SU-DHL-6 (cell line): ENCODE measurements around the gene SHISAL2A.

Experiments
- H2AFZ ChIP-seq: fragments of 200-600 bp; sonication (generic); 2 replicates; pipeline ENCODE4 v1.6.1; 2014; ENCODE audit warnings: low read depth, mild to moderate bottlenecking, moderate library complexity, mixed read lengths, antibody characterized with exemption, low read length; ENCODE audit not compliant: severe bottlenecking
- H3F3A ChIP-seq: fragments of 200-600 bp; shearing (Covaris generic); 2 replicates; pipeline ENCODE4 v1.6.0; 2016; ENCODE audit warnings: antibody characterized with exemption, mild to moderate bottlenecking; ENCODE audit not compliant: insufficient read depth
- H3K27ac ChIP-seq: fragments of 200-600 bp; sonication (generic); 2 replicates; pipeline ENCODE4 v1.5.1; 2016; ENCODE audit warnings: low read depth, mild to moderate bottlenecking, low read length, moderate library complexity, mixed read lengths
- H3K27me3 ChIP-seq: fragments of 200-600 bp; sonication (generic), shearing (Covaris generic); 2 replicates; pipeline ENCODE4 v1.6.0; 2014; ENCODE audit warnings: mild to moderate bottlenecking, low read length
- H3K36me3 ChIP-seq: fragments of 200-600 bp; sonication (generic); 2 replicates; pipeline ENCODE4 v1.6.1; 2014; ENCODE audit warnings: mild to moderate bottlenecking, low read length, mixed read lengths
- H3K4me2 ChIP-seq: fragments of 300-600, 200-600 bp; shearing (Covaris generic), sonication (generic); 2 replicates; pipeline ENCODE4 v1.6.0; 2014; ENCODE audit warnings: low read length, low read depth, mild to moderate bottlenecking; ENCODE audit not compliant: poor library complexity, severe bottlenecking
- H3K4me3 ChIP-seq: fragments of 200-600 bp; sonication (generic); 2 replicates; pipeline ENCODE4 v1.5.1; 2014; ENCODE audit warnings: antibody characterized with exemption, low read length, mild to moderate bottlenecking, mixed read lengths; ENCODE audit not compliant: insufficient read depth, poor library complexity, severe bottlenecking
- H3K79me2 ChIP-seq: fragments of 200-600 bp; sonication (generic); 2 replicates; pipeline ENCODE4 v1.6.1; 2014; ENCODE audit warnings: mild to moderate bottlenecking, low read length, moderate library complexity; ENCODE audit not compliant: insufficient read depth
- H3K9ac ChIP-seq: fragments of 200-600 bp; sonication (generic); 2 replicates; pipeline ENCODE4 v1.7.0; 2014; ENCODE audit warnings: mild to moderate bottlenecking, low read length
- H3K9me2 ChIP-seq: fragments of 200-600 bp; sonication (generic); replicated peaks from 2 replicates; pipeline ENCODE4 v1.6.1; 2014; ENCODE audit warnings: low read length; ENCODE audit not compliant: insufficient read depth
- H3K9me3 ChIP-seq: fragments of 200-600 bp; sonication (generic); 2 replicates; pipeline ENCODE4 v1.6.1; 2014; ENCODE audit warnings: low read length, mixed read lengths; ENCODE audit not compliant: insufficient read depth
- H4K20me1 ChIP-seq: fragments of 200-600 bp; sonication (generic); 2 replicates; pipeline ENCODE4 v1.6.1; 2014; ENCODE audit warnings: low read depth, mild to moderate bottlenecking, antibody characterized with exemption, low read length, moderate library complexity, mixed read lengths
- EZH2phosphoT487 ChIP-seq: fragments of 200-600 bp; sonication (generic), shearing (Covaris generic); conservative IDR thresholded peaks from 2 replicates; pipeline ENCODE4 v1.6.1; 2018; ENCODE audit warnings: mild to moderate bottlenecking, antibody characterized with exemption, low read length, moderate library complexity, mixed read lengths
- TF ChIP-seq, protein P1 (sequence below): fragments of 200-600 bp; sonication (generic); IDR thresholded peaks from one replicate; pipeline ENCODE4 v1.5.1; 2017; ENCODE audit warnings: antibody characterized with exemption, mild to moderate bottlenecking, low read length, moderate library complexity; ENCODE audit not compliant: insufficient read depth, poor library complexity, severe bottlenecking

SHISAL2A gene

DNA sequence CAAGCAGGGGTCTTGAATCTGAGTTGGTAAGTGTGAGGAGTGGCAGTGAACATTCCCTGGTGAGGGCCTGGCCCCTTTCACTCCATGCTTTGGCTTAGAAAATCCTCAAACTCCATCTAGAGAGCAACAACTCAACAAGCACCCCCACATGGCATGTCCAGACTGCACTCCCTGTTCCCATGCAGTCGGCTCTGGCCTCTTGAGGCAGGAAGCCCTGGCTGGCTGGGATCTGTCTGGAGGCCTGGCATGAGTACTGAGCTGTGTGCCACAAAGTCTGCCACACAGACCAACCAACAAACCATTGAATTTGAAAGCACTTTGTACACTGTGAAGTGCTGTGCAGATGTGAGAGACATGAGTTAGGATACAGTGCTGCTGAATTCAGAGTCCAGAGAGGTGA is 40.0 kb downstream of the SHISAL2A start:
- Histone ChIP-seq H3K9ac (no peak overlapping the region), H3F3A (no peaks in the 10 kb centered on the region), H3K36me3 (peaks cover 7% of the 10 kb centered on the region; the same call in 1 of the 2 replicates), H3K79me2 (no peaks in the 10 kb centered on the region), H4K20me1 (no peaks in the 10 kb centered on the region), H3K27me3 (no peaks in the 10 kb centered on the region), H3K9me3 (no peaks in the 10 kb centered on the region), H2AFZ (no peak overlapping the region), H3K9me2 (no peaks in the 10 kb centered on the region), H3K27ac (no peak overlapping the region), H3K4me2 (no peak overlapping the region), H3K4me3 (no peak overlapping the region)
- TF ChIP-seq, protein P1, sequence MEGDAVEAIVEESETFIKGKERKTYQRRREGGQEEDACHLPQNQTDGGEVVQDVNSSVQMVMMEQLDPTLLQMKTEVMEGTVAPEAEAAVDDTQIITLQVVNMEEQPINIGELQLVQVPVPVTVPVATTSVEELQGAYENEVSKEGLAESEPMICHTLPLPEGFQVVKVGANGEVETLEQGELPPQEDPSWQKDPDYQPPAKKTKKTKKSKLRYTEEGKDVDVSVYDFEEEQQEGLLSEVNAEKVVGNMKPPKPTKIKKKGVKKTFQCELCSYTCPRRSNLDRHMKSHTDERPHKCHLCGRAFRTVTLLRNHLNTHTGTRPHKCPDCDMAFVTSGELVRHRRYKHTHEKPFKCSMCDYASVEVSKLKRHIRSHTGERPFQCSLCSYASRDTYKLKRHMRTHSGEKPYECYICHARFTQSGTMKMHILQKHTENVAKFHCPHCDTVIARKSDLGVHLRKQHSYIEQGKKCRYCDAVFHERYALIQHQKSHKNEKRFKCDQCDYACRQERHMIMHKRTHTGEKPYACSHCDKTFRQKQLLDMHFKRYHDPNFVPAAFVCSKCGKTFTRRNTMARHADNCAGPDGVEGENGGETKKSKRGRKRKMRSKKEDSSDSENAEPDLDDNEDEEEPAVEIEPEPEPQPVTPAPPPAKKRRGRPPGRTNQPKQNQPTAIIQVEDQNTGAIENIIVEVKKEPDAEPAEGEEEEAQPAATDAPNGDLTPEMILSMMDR, result no peak
- no peak for TF ChIP-seq EZH2phosphoT487

DNA sequence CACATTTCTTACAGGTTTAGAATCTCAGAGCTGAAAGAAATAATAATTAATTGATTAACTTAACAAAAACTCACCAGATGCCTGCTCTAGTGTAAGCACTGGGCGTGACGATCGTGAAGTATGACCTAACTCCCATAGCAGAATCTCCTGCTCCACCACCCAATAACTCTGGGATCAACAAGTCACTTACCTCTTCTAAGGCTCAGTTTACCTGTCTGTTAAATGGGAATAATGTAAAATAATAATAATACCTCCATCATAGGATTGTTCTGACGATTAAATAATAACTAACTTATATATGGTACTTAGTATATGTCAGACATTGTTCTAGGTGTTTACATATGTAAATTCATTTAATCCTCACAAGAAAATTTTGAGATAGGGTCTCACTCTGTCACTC is 40.5 kb downstream of the SHISAL2A start:
- TF ChIP-seq EZH2phosphoT487, result no peak
- TF ChIP-seq, protein P1, result no peak
- Histone ChIP-seq H3K9me3 (no peaks in the 10 kb centered on the region), H3K27ac (no peak overlapping the region), H3K9me2 (no peaks in the 10 kb centered on the region), H3K27me3 (no peaks in the 10 kb centered on the region), H2AFZ (no peak overlapping the region), H3F3A (no peaks in the 10 kb centered on the region), H4K20me1 (no peaks in the 10 kb centered on the region), H3K79me2 (no peaks in the 10 kb centered on the region), H3K4me2 (no peak overlapping the region), H3K36me3 (0 out of 2 replicates have a peak, but pooled peaks cover 3% of the 10 kb centered on the region), H3K9ac (no peak overlapping the region), H3K4me3 (no peak overlapping the region)

DNA sequence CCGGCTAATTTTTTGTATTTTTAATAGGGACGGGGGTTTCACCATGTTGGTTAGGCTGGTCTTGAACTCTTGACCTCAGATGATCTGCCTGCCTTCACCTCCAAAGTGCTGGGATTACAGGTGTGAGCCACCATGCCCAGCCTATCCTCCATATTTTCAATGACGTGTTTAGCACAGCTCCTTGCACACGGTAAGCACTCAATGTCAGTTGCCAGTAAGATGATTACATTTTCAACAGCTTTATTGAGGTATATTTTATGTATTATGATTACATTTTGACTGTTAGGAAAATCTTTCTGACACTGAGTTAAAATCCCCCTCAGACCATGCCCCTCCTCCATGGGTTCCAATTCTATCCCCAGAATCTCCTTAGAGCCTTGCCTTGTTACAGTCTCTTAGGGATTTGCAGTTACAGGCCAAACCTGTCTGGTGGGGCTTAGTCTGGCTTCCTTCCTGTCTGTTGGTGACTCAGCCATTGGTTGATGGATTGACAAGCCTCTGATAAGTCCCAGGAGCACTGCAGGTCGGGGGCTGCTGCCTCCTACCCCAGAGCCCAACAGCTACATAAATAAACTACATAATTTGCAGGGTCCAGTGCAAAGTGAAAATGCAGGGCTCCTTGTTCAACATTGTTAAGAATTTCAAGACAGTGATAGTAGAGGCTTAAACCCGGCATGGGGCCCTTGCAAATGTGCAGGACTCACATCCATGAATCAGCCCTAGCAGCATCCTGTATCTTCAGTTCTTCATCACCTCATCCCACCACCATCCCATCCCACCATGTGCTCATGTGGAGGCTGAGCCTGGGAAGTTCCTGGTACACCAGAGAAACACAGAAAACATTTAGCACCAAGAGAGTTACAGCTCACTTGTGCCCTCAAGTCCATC is 41.8 kb downstream of the SHISAL2A start:
- Histone ChIP-seq H3K9ac (no peak overlapping the region), H3K27me3 (no peaks in the 10 kb centered on the region), H3K36me3 (0 out of 2 replicates have a peak, but pooled peaks cover under 1% of the 10 kb centered on the region), H3K9me3 (no peaks in the 10 kb centered on the region), H3K4me2 (no peak overlapping the region), H3K27ac (no peak overlapping the region), H2AFZ (no peak overlapping the region), H3K79me2 (no peaks in the 10 kb centered on the region), H3K9me2 (no peaks in the 10 kb centered on the region), H4K20me1 (no peaks in the 10 kb centered on the region), H3F3A (0 out of 2 replicates have a peak, but pooled peaks cover 4% of the 10 kb centered on the region), H3K4me3 (no peak overlapping the region)
- TF ChIP-seq, protein P1, result no peak
- no peak for TF ChIP-seq EZH2phosphoT487
